Mucosa of rectum (tissue), 2 donors: Measurements from ENCODE around the gene DNAH14.

Experiments used
- H3K27ac ChIP-seq, 2 donors: one replicate each; pipeline ENCODE4 v1.7.0; 2013; ENCODE audit warnings: inconsistent platforms in 2 of 2, low read depth in 2 of 2, low read length in 2 of 2
- H3K27me3 ChIP-seq, 2 donors: one replicate each; pipeline ENCODE4 v1.7.0; 2013; ENCODE audit warnings: low read length in 2 of 2; ENCODE audit not compliant: control insufficient read depth in 2 of 2, insufficient read depth in 2 of 2
- H3K36me3 ChIP-seq, 2 donors: one replicate each; pipeline ENCODE4 v1.7.0; 2013; ENCODE audit warnings: low read length in 2 of 2; ENCODE audit not compliant: control insufficient read depth in 2 of 2, insufficient read depth in 2 of 2
- H3K4me1 ChIP-seq, 2 donors: one replicate each; pipeline ENCODE4 v1.7.0; 2013; ENCODE audit warnings: low read length in 2 of 2, mild to moderate bottlenecking in 1 of 2; ENCODE audit not compliant: control insufficient read depth in 2 of 2, insufficient read depth in 2 of 2
- H3K4me3 ChIP-seq, 2 donors: one replicate each; pipeline ENCODE4 v1.7.0; 2013; ENCODE audit warnings: low read length in 2 of 2
- H3K9ac ChIP-seq, 2 donors: one replicate each; pipeline ENCODE4 v1.7.0; 2013; ENCODE audit warnings: low read length in 2 of 2, low read depth in 1 of 2, mild to moderate bottlenecking in 1 of 2
- H3K9me3 ChIP-seq, 2 donors: one replicate each; pipeline ENCODE4 v1.7.0; 2013; ENCODE audit warnings: low read length in 2 of 2; ENCODE audit not compliant: control insufficient read depth in 2 of 2
- donor health status: healthy.
- donor health status: Normal muscosa, but diverticular disease.

DNAH14 gene

GRCh38 chr1:224896130-224896781, 33.2 kb upstream of the DNAH14 start:
- Histone ChIP-seq H3K4me1 (no peaks in the 10 kb centered on the region), H3K4me3 (no peak overlapping the region), H3K27me3 (no peaks in the 10 kb centered on the region), H3K9ac (no peak overlapping the region), H3K27ac (no peak overlapping the region), H3K9me3 (no peaks in the 10 kb centered on the region), H3K36me3 (no peaks in the 10 kb centered on the region)

GRCh38 chr1:224897529-224898327, 31.7 kb upstream of the DNAH14 start:
- Histone ChIP-seq H3K27ac (no peak overlapping the region), H3K27me3 (no peaks in the 10 kb centered on the region), H3K9ac (no peak overlapping the region), H3K9me3 (no peaks in the 10 kb centered on the region), H3K4me3 (no peak overlapping the region), H3K36me3 (no peaks in the 10 kb centered on the region), H3K4me1 (no peaks in the 10 kb centered on the region)

- no peaks in the 10 kb centered on the region for H3K9me3 ChIP-seq
- no peaks in the 10 kb centered on the region for H3K4me1 ChIP-seq
- no peak overlapping the region for H3K4me3 ChIP-seq
- no peak overlapping the region for H3K27ac ChIP-seq
- no peaks in the 10 kb centered on the region for H3K36me3 ChIP-seq
- no peaks in the 10 kb centered on the region for H3K27me3 ChIP-seq
- no peak overlapping the region for H3K9ac ChIP-seq
Measured at GRCh38 chr1:224898937-224899336, 30.5 kb upstream of the DNAH14 start.

- H3K27ac ChIP-seq: no peak overlapping the region
- no peak overlapping the region for H3K4me3 ChIP-seq
- no peaks in the 10 kb centered on the region for H3K36me3 ChIP-seq
- H3K27me3 ChIP-seq: no peaks in the 10 kb centered on the region
- no peak overlapping the region for H3K9ac ChIP-seq
- H3K4me1 ChIP-seq: no peaks in the 10 kb centered on the region
- H3K9me3 ChIP-seq: no peaks in the 10 kb centered on the region
Measured at GRCh38 chr1:224900062-224900630, 29.3 kb upstream of the DNAH14 start.

- no peak overlapping the region for H3K4me3 ChIP-seq
- H3K4me1 ChIP-seq: no peaks in the 10 kb centered on the region
- no peaks in the 10 kb centered on the region for H3K36me3 ChIP-seq
- no peak overlapping the region for H3K9ac ChIP-seq
- no peaks in the 10 kb centered on the region for H3K9me3 ChIP-seq
- no peaks in the 10 kb centered on the region for H3K27me3 ChIP-seq
- H3K27ac ChIP-seq: no peak overlapping the region
Measured at GRCh38 chr1:224901087-224901810, 28.2 kb upstream of the DNAH14 start.

GRCh38 chr1:224903955-224904354, 25.5 kb upstream of the DNAH14 start:
- Histone ChIP-seq H3K9me3 (no peaks in the 10 kb centered on the region), H3K27ac (no peak overlapping the region), H3K4me1 (no peaks in the 10 kb centered on the region), H3K9ac (no peak overlapping the region), H3K36me3 (no peaks in the 10 kb centered on the region), H3K27me3 (no peaks in the 10 kb centered on the region), H3K4me3 (no peak overlapping the region)

GRCh38 chr1:224906340-224906739, 23.1 kb upstream of the DNAH14 start:
- no peaks in the 10 kb centered on the region for H3K9me3 ChIP-seq
- no peak overlapping the region for H3K9ac ChIP-seq
- no peaks in the 10 kb centered on the region for H3K36me3 ChIP-seq
- no peak overlapping the region for H3K27ac ChIP-seq
- no peak overlapping the region for H3K4me3 ChIP-seq
- H3K27me3 ChIP-seq: no peaks in the 10 kb centered on the region
- H3K4me1 ChIP-seq: no peaks in the 10 kb centered on the region

DNA sequence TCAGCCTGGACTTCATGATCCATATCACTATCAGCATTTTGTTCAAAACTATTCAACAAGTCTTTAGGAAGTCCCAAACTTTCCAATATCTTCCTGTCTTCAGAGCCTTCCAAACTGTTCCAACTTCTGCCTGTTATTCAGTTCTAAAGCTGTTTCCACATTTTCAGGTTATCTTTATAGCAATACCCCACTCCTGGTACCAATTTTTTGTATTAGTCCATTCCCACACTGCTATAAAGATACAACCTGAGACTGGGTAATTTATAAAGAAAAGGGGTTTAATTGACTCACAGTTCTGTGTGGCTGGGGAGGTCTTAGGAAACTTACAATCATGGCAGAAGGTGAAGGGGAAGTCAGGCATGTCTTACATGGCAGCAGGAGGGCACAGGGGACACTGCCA, 18.3 kb upstream of the DNAH14 start:
- Histone ChIP-seq H3K27ac (no peak overlapping the region), H3K4me3 (no peak overlapping the region), H3K9ac (no peak overlapping the region), H3K27me3 (no peaks in the 10 kb centered on the region), H3K4me1 (no peaks in the 10 kb centered on the region), H3K36me3 (no peaks in the 10 kb centered on the region), H3K9me3 (peaks cover 4 to 8% of the 10 kb centered on the region in 2 donors)

DNA sequence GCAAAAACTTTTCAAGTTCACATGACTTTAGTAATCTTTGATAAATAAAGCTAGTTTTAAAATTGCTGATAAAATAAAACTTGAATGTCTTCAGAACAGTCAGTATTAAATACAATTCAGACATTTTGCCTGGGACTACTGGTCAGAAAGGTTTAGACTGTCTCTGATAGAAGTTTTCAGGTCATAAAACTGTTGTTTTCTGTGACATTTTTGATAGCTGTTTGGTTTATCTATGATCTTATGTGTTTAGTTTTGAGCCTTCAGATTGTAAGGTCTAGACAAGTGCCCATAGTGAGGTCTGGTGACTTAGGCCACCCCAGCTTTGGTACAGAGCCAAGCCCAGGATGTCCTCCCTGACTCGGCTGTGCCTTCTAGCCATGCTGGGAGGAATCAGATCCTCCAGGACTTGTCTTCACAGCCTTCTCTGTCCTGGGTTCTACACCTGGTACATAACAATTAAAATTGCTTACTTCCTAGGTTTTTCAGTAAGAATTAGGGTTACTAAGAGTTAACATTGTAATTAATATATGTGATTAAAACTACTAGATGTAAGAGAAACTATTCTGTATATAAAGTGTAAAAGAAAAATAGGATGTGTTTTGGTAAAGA, 15.1 kb upstream of the DNAH14 start:
- peaks cover 4 to 8% of the 10 kb centered on the region in 2 donors for H3K9me3 ChIP-seq
- no peaks in the 10 kb centered on the region for H3K4me1 ChIP-seq
- H3K27ac ChIP-seq: no peak overlapping the region
- H3K36me3 ChIP-seq: no peaks in the 10 kb centered on the region
- H3K27me3 ChIP-seq: no peaks in the 10 kb centered on the region
- no peak overlapping the region for H3K4me3 ChIP-seq
- H3K9ac ChIP-seq: no peak overlapping the region
